Liver (tissue), 9 donors: ENCODE measurements around the gene PITRM1. TPM values are rescaled to one million over a fixed set of nuclear protein-coding genes. Genes with fewer than 3 reads are reported as not detected.

Experiments
- DNase-seq: peaks from one replicate; pipeline ENCODE4 v3.0.0-alpha.2; 2017; ENCODE audit warnings: low spot score
- H3K27ac ChIP-seq, 2 donors: one replicate each; pipeline ENCODE4 v1.7.0; 2013; ENCODE audit warnings: inconsistent platforms in 2 of 2, low read length in 2 of 2, control low read depth in 1 of 2, low read depth in 1 of 2, mild to moderate bottlenecking in 1 of 2
- H3K27me3 ChIP-seq, 4 donors: one replicate each; pipeline versions ENCODE4 v1.6.1 to v1.7.0; 2013; ENCODE audit warnings: low read length in 3 of 4, inconsistent platforms in 1 of 4, mild to moderate bottlenecking in 1 of 4, moderate library complexity in 1 of 4; ENCODE audit not compliant: control insufficient read depth in 4 of 4, insufficient read depth in 4 of 4
- H3K36me3 ChIP-seq, 4 donors: one replicate each; pipeline versions ENCODE4 v1.6.1 to v1.7.0; 2013; ENCODE audit warnings: low read length in 3 of 4, mild to moderate bottlenecking in 3 of 4, low read depth in 1 of 4, moderate library complexity in 1 of 4; ENCODE audit not compliant: control insufficient read depth in 4 of 4, insufficient read depth in 3 of 4
- H3K4me1 ChIP-seq, 4 donors: one replicate each; pipeline versions ENCODE4 v1.6.1 to v1.7.0; 2013; ENCODE audit warnings: low read length in 3 of 4, mild to moderate bottlenecking in 3 of 4, moderate library complexity in 1 of 4; ENCODE audit not compliant: control insufficient read depth in 4 of 4, insufficient read depth in 4 of 4
- H3K4me3 ChIP-seq, 3 donors: one replicate each; pipeline versions ENCODE4 v1.6.1 to v1.7.0; 2013; ENCODE audit warnings: low read length in 3 of 3, control low read depth in 1 of 3, low read depth in 1 of 3, mild to moderate bottlenecking in 1 of 3
- H3K9ac ChIP-seq, 2 donors: one replicate each; pipeline ENCODE4 v1.7.0; 2013; ENCODE audit warnings: low read length in 2 of 2, mild to moderate bottlenecking in 2 of 2, moderate library complexity in 2 of 2, control low read depth in 1 of 2, low read depth in 1 of 2
- H3K9me3 ChIP-seq, 4 donors: one replicate each; pipeline versions ENCODE4 v1.6.1 to v1.7.0; 2013; ENCODE audit warnings: low read length in 3 of 4; ENCODE audit not compliant: control insufficient read depth in 4 of 4
- EGR1 ChIP-seq, 2 donors: IDR thresholded peaks; 2 replicates each; pipeline ENCODE4 v1.6.1; 2016 to 2018; ENCODE audit warnings: antibody characterized with exemption in 2 of 2, low read depth in 2 of 2
- FOXA1 ChIP-seq: IDR thresholded peaks from 2 replicates; pipeline ENCODE4 v1.6.1; 2016; ENCODE audit warnings: antibody characterized with exemption
- FOXA2 ChIP-seq: IDR thresholded peaks from 2 replicates; pipeline ENCODE4 v1.6.1; 2016; ENCODE audit warnings: antibody characterized with exemption
- GABPA ChIP-seq, 2 donors: IDR thresholded peaks in 1 of 2; conservative IDR thresholded peaks in 1 of 2; 2 replicates each; pipeline ENCODE4 v1.6.1; 2016; ENCODE audit warnings: antibody characterized with exemption in 2 of 2, mild to moderate bottlenecking in 1 of 2, moderate library complexity in 1 of 2
- HNF4A ChIP-seq, 2 donors: conservative IDR thresholded peaks; 2 replicates each; pipeline ENCODE4 v1.6.1; 2016; ENCODE audit warnings: antibody characterized with exemption in 2 of 2, mild to moderate bottlenecking in 2 of 2
- HNF4G ChIP-seq: IDR thresholded peaks from 2 replicates; pipeline ENCODE4 v1.6.1; 2016; ENCODE audit warnings: antibody characterized with exemption
- JUND ChIP-seq, 2 donors: IDR thresholded peaks; 2 replicates each; pipeline ENCODE4 v1.6.1; 2016; ENCODE audit warnings: antibody characterized with exemption in 2 of 2
- NR2F2 ChIP-seq: IDR thresholded peaks from 2 replicates; pipeline ENCODE4 v1.6.1; 2016; ENCODE audit warnings: antibody characterized with exemption
- RAD21 ChIP-seq, 2 donors: IDR thresholded peaks; 2 replicates each; pipeline ENCODE4 v1.6.1; 2016; ENCODE audit warnings: antibody characterized with exemption in 2 of 2, mild to moderate bottlenecking in 2 of 2
- RXRA ChIP-seq, 2 donors: IDR thresholded peaks; 2 replicates each; pipeline ENCODE4 v1.6.1; 2017 to 2018; ENCODE audit warnings: antibody characterized with exemption in 2 of 2, mild to moderate bottlenecking in 1 of 2
- TAF1 ChIP-seq: conservative IDR thresholded peaks from 2 replicates; pipeline ENCODE4 v1.6.1; 2016; ENCODE audit warnings: antibody characterized with exemption, mild to moderate bottlenecking
- YY1 ChIP-seq: IDR thresholded peaks from 2 replicates; pipeline ENCODE4 v1.6.1; 2016; ENCODE audit warnings: antibody characterized with exemption, mild to moderate bottlenecking
- WGBS: extraction: QIAGEN DNeasy Blood & Tissue Kit; methylation state at CpG from one replicate; pipeline ENCODE4 v1.1.7; 2013; 5-methylcytosine and 5-hydroxymethylcytosine counted together
- polyA plus RNA-seq, 2 donors: library from polyadenylated mRNA; stranded (reverse) in 1 of 2; unstranded in 1 of 2; fragments of 200-250 nt in 1 of 2; fragments of >200 nt in 1 of 2; fragmentation: Nextera tagmentation in 1 of 2; extraction: Ambion mirVana in 1 of 2; gene quantifications; one replicate each; pipeline versions ENCODE4 v1.2.1 to v1.2.3, GENCODE V29; 2013 to 2015
- total RNA-seq, 2 donors: library from RNA; depleted of rRNA; stranded (reverse); fragments of >200 nt; gene quantifications; one replicate each; pipeline ENCODE4 v1.2.3, GENCODE V29; 2014
- TF ChIP-seq, protein P1 (sequence below): fragments of 150-350 bp; IDR thresholded peaks from 2 replicates; pipeline ENCODE4 v1.5.1; 2017; ENCODE audit warnings: improper control_type of control experiment, low read depth, low read length; ENCODE audit not compliant: missing input control
- TF ChIP-seq, protein P2 (sequence below): IDR thresholded peaks from 2 replicates; pipeline ENCODE4 v1.6.1; 2016; ENCODE audit warnings: antibody characterized with exemption
- TF ChIP-seq, protein P3 (sequence below): IDR thresholded peaks from 2 replicates; pipeline ENCODE4 v1.6.1; 2016; ENCODE audit warnings: antibody characterized with exemption, mild to moderate bottlenecking
- TF ChIP-seq, protein P4 (sequence below): IDR thresholded peaks from 2 replicates; pipeline ENCODE4 v1.6.1; 2016; ENCODE audit warnings: antibody characterized with exemption
- donor health status: healthy.
- donor health status: healthy.
- donor health status: healthy.
- donor health status: healthy.
- donor health status: healthy.

PITRM1 gene
- total and polyA plus RNA-seq, 4 donors: 21.1 to 43.1 (median 27.7) TPM

DNA sequence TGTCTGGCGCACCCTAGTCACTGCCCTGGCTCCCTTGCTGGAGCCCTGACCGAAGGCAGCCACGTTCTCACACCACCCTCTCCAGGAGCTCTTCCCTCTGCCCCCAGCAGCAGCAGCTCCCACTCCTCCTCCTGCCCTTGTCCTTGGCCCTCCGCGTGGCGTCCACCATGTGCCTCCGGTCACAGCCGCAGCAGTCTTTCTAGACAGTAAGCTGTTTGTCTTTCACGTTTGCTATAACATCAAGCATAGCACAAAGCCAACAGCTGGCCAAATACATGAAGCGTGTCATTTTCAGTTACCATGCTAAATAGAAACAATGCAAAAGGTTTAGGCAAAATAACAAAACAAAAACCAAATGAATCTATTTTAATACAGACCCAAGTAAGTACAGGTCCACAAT, 3.3 kb downstream of the PITRM1 start:
- Histone ChIP-seq H3K36me3 (peaks cover 8 to 46% (median 34%) of the 10 kb centered on the region in 4 donors), H3K9ac (no peak overlapping the region), H3K4me1 (peaks cover 0 to 6% (median 3%) of the 10 kb centered on the region in 4 donors), H3K4me3 (no peak overlapping the region), H3K27me3 (no peaks in the 10 kb centered on the region), H3K27ac (no peak overlapping the region), H3K9me3 (no peaks in the 10 kb centered on the region)
- WGBS: 96% methylated on average over 10 of the region's 10 CpGs
- DNase-seq: no peak
- TF ChIP-seq YY1: no peak
- no peak for TF ChIP-seq JUND (IDR thresholded peaks at IDR 0.05)
- TF ChIP-seq, protein P1, sequence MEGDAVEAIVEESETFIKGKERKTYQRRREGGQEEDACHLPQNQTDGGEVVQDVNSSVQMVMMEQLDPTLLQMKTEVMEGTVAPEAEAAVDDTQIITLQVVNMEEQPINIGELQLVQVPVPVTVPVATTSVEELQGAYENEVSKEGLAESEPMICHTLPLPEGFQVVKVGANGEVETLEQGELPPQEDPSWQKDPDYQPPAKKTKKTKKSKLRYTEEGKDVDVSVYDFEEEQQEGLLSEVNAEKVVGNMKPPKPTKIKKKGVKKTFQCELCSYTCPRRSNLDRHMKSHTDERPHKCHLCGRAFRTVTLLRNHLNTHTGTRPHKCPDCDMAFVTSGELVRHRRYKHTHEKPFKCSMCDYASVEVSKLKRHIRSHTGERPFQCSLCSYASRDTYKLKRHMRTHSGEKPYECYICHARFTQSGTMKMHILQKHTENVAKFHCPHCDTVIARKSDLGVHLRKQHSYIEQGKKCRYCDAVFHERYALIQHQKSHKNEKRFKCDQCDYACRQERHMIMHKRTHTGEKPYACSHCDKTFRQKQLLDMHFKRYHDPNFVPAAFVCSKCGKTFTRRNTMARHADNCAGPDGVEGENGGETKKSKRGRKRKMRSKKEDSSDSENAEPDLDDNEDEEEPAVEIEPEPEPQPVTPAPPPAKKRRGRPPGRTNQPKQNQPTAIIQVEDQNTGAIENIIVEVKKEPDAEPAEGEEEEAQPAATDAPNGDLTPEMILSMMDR: no peak
- TF ChIP-seq HNF4G: no peak
- TF ChIP-seq, protein P2, sequence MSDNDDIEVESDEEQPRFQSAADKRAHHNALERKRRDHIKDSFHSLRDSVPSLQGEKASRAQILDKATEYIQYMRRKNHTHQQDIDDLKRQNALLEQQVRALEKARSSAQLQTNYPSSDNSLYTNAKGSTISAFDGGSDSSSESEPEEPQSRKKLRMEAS: no peak

DNA sequence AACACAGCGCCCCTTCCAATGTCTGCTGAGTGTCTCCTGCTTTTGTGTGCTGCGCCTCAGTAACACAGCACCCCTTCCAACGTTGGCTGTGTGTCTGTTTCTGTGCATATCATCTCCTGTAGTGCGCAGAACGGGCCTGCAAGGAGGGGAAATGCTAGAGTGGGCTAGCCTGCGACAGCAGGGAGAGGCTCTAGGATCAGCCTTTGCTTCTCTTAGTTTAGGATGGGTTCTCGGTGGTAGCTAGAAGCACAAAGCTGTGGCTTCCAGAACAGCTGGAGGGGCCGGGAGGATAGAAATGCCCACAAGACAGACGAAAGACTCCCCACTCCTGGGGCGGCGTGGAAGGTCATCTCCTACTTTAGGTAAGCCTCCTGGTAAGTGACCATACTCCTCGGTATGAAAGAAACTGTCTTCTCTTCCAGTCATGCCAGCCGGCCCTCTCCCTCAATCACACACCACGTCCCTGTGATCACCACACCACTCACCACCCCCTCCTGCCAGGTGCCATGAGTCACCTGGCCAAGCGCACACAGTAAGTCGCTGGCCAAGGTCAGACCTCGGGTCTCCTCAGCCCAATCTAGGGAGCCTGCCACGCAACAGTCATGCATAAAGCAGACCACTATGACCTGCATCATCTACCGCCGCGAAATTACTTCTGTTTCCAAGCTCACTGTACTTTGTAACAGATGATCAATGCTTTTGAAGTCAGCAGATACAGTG, 4.8 kb downstream of the PITRM1 start:
- no peak for DNase-seq

More for the DNA sequence above, 4.8 kb downstream of the PITRM1 start:
- H3K36me3 ChIP-seq: peaks cover 12 to 58% (median 46%) of the 10 kb centered on the region in 4 donors
- H3K4me1 ChIP-seq: peaks cover 0 to 5% (median 2%) of the 10 kb centered on the region in 4 donors
- TF ChIP-seq NR2F2: no peak
- no peak for TF ChIP-seq HNF4A (conservative IDR thresholded peaks at IDR 0.05)
- TF ChIP-seq FOXA1: no peak
- no peak for TF ChIP-seq EGR1 (IDR thresholded peaks at IDR 0.05; ENCODE audit: low read depth in 2 of 2)
- TF ChIP-seq, protein P3, sequence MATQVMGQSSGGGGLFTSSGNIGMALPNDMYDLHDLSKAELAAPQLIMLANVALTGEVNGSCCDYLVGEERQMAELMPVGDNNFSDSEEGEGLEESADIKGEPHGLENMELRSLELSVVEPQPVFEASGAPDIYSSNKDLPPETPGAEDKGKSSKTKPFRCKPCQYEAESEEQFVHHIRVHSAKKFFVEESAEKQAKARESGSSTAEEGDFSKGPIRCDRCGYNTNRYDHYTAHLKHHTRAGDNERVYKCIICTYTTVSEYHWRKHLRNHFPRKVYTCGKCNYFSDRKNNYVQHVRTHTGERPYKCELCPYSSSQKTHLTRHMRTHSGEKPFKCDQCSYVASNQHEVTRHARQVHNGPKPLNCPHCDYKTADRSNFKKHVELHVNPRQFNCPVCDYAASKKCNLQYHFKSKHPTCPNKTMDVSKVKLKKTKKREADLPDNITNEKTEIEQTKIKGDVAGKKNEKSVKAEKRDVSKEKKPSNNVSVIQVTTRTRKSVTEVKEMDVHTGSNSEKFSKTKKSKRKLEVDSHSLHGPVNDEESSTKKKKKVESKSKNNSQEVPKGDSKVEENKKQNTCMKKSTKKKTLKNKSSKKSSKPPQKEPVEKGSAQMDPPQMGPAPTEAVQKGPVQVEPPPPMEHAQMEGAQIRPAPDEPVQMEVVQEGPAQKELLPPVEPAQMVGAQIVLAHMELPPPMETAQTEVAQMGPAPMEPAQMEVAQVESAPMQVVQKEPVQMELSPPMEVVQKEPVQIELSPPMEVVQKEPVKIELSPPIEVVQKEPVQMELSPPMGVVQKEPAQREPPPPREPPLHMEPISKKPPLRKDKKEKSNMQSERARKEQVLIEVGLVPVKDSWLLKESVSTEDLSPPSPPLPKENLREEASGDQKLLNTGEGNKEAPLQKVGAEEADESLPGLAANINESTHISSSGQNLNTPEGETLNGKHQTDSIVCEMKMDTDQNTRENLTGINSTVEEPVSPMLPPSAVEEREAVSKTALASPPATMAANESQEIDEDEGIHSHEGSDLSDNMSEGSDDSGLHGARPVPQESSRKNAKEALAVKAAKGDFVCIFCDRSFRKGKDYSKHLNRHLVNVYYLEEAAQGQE: no peak
- TF ChIP-seq GABPA (IDR thresholded peaks at IDR 0.05 in 1 of 2, conservative IDR thresholded peaks at IDR 0.05 in 1 of 2): no peak
- no peak for TF ChIP-seq FOXA2
- no peak for TF ChIP-seq TAF1
- no peak for TF ChIP-seq RXRA (IDR thresholded peaks at IDR 0.05)
- TF ChIP-seq JUND (IDR thresholded peaks at IDR 0.05): no peak
- TF ChIP-seq RAD21 (IDR thresholded peaks at IDR 0.05): no peak
- TF ChIP-seq, protein P1: no peak
- TF ChIP-seq, protein P4, sequence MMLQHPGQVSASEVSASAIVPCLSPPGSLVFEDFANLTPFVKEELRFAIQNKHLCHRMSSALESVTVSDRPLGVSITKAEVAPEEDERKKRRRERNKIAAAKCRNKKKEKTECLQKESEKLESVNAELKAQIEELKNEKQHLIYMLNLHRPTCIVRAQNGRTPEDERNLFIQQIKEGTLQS: no peak
- no peaks in the 10 kb centered on the region for H3K9me3 ChIP-seq
- no peak overlapping the region for H3K9ac ChIP-seq
- H3K4me3 ChIP-seq: no peak overlapping the region
- H3K27ac ChIP-seq: no peak overlapping the region
- 97% methylated on average over 21 of the region's 21 CpGs for WGBS
- H3K27me3 ChIP-seq: no peaks in the 10 kb centered on the region
